A549 treated with GW870086 at 1 μM for 4 hours (cell line): ENCODE measurements around the gene LRRC9. TPM values are rescaled to one million over a fixed set of nuclear protein-coding genes. Genes with fewer than 3 reads are reported as not detected.

Experiments
- total RNA-seq: library from RNA; stranded (reverse); fragments of 200-300 nt; extraction: Qiagen RNA extraction; gene quantifications from 5 replicates; pipeline ENCODE4 v1.2.3, GENCODE V29; 2022; ENCODE audit warnings: low read depth

The LRRC9 gene
- total RNA-seq = not detected in 5 replicates

GRCh38 chr14:59919570-59920377, at the start of gene LRRC9:
Gene LRRC9, plus strand, starts transcription at chr14:59920144.

GRCh38 chr14:59870277-59871165, 49.4 kb upstream of the LRRC9 start, which contains the start of gene RTN1:
Gene RTN1, minus strand, starts transcription at chr14:59870776. Its CDS starts 146 bp downstream, at chr14:59870630.

GRCh38 chr14:60091550-60092525, 171.9 kb downstream of the LRRC9 start, which contains the start of gene PCNX4:
Gene PCNX4, plus strand, starts transcription at chr14:60091923. Its CDS starts 15,716 bp downstream, at chr14:60107639.

Other genes starting within 250 kb of the LRRC9 start
- 0.09 TPM in 1 of 5 replicates, not detected in the others for gene RTN1, start 49.4 kb upstream of the LRRC9 start, total RNA-seq
- 24.1 to 39.0 TPM (median 29.8 TPM) in 5 replicates for gene PCNX4, start 171.8 kb downstream of the LRRC9 start, total RNA-seq
- 78.6 to 86.4 TPM (median 80.1 TPM) in 5 replicates for gene DHRS7, start 245.3 kb downstream of the LRRC9 start, total RNA-seq